Thoracic aorta (tissue), 2 donors: ENCODE measurements around the gene B4GAT1. TPM values are rescaled to one million over a fixed set of nuclear protein-coding genes. Genes with fewer than 3 reads are reported as not detected.

Source experiments
- ATAC-seq: fragments of 150-250 bp; one replicate; pipeline ENCODE4 v1.8.0; 2017; ENCODE audit warnings: low read depth; ENCODE audit not compliant: insufficient number of reproducible peaks, low FRiP score
- DNase-seq: peaks from one replicate; pipeline ENCODE4 v3.0.0-alpha.2; 2020; ENCODE audit warnings: low spot score
- H3K27ac ChIP-seq, 2 donors: fragments of 200-600 bp; sonication (generic); 1 replicate in 1 of 2; 2 replicates in 1 of 2; pipeline ENCODE4 v1.5.1; 2016; ENCODE audit warnings: mild to moderate bottlenecking in 2 of 2, moderate library complexity in 2 of 2
- H3K27me3 ChIP-seq: fragments of 200-600 bp; sonication (generic); replicated peaks from 2 replicates; pipeline ENCODE4 v1.6.0; 2016; ENCODE audit warnings: mild to moderate bottlenecking; ENCODE audit not compliant: insufficient read depth
- H3K36me3 ChIP-seq: fragments of 200-600 bp; sonication (generic); one replicate; pipeline ENCODE4 v1.5.1; 2016
- H3K4me1 ChIP-seq, 2 donors: fragments of 200-600 bp; sonication (generic); 1 replicate in 1 of 2; 2 replicates in 1 of 2; pipeline versions ENCODE4 v1.5.1 to v1.6.0; 2016; ENCODE audit warnings: low read depth in 2 of 2, mild to moderate bottlenecking in 1 of 2; ENCODE audit not compliant: control insufficient read depth in 1 of 2
- H3K4me3 ChIP-seq: fragments of 200-600 bp; sonication (generic); 2 replicates; pipeline ENCODE4 v1.5.1; 2016; ENCODE audit warnings: mild to moderate bottlenecking
- H3K9me3 ChIP-seq: fragments of 200-600 bp; sonication (generic); 2 replicates; pipeline ENCODE4 v1.5.1; 2016
- total RNA-seq, 2 donors: library from RNA; depleted of rRNA; stranded (reverse); fragments of >200 nt; gene quantifications; one replicate each; pipeline versions ENCODE4 v1.1.0 to v1.2.3, GENCODE V29; 2016
- TF ChIP-seq, protein P1 (sequence below): fragments of 200-600 bp; sonication (generic); IDR thresholded peaks from one replicate; pipeline ENCODE4 v1.5.1; 2019; ENCODE audit warnings: antibody characterized with exemption

B4GAT1 gene
- total RNA-seq, 2 donors from 2014 or later = 15.7 to 34.1 TPM

DNA sequence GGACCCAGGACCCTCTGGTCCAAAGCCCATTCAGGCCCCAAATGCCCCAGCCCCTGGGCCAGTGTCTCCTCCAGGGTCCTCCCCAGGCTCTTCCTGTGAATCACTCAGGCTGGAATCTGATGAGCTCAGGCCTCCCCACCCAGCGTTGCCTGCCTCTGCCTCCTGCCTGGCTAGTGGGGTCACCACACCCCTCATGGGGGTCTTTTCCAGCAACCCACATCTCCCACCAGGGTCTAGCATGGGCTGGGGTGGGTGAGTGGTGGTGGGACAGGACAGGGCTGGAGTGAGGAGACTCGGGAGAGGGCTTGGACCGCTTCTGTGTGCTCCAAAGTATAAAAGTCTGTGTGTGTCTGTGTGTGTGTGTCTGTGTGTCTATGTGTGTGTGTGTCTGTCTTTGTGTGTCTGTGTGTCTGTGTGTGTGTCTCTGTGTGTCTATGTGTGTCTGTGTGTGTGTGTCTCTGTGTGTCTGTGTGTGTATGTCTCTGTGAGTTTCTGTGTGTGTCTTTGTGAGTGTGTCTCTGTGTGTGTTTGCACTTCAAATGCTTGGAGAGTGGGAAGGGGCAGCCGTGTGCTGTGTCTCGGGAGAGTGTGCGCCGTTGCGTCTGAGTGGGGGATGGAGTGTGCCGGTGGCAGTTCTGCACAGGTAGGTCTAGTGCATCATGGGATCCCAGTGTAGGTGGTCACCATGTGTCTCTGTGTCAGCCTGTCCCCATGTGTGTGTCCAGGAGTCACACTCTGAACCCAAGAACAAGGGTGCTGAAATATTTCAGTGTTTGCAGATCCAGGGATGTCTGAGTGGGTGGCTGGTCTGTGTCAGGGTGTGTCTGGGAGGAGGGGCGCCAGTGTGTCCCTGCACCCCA lies 20.0 kb downstream of the B4GAT1 start:
- DNase-seq = no peak
- no peaks in the 10 kb centered on the region for H3K27me3 ChIP-seq
- no peaks in the 10 kb centered on the region for H3K36me3 ChIP-seq
- H3K9me3 ChIP-seq = no peaks in the 10 kb centered on the region
- no peak overlapping the region for H3K27ac ChIP-seq
- H3K4me3 ChIP-seq = no peak overlapping the region
- ATAC-seq = no peak
- H3K4me1 ChIP-seq = peaks cover 0 to 12% of the 10 kb centered on the region in 2 donors
- TF ChIP-seq, protein P1, sequence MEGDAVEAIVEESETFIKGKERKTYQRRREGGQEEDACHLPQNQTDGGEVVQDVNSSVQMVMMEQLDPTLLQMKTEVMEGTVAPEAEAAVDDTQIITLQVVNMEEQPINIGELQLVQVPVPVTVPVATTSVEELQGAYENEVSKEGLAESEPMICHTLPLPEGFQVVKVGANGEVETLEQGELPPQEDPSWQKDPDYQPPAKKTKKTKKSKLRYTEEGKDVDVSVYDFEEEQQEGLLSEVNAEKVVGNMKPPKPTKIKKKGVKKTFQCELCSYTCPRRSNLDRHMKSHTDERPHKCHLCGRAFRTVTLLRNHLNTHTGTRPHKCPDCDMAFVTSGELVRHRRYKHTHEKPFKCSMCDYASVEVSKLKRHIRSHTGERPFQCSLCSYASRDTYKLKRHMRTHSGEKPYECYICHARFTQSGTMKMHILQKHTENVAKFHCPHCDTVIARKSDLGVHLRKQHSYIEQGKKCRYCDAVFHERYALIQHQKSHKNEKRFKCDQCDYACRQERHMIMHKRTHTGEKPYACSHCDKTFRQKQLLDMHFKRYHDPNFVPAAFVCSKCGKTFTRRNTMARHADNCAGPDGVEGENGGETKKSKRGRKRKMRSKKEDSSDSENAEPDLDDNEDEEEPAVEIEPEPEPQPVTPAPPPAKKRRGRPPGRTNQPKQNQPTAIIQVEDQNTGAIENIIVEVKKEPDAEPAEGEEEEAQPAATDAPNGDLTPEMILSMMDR = no peak

- DNase-seq (no peak), ATAC-seq (no peak)
- H3K4me3 ChIP-seq = no peak overlapping the region
- H3K36me3 ChIP-seq = no peaks in the 10 kb centered on the region
- H3K9me3 ChIP-seq = no peaks in the 10 kb centered on the region
- H3K27me3 ChIP-seq = no peaks in the 10 kb centered on the region
- TF ChIP-seq, protein P1 = no peak
- no peak overlapping the region for H3K27ac ChIP-seq
- peaks cover 0 to 12% of the 10 kb centered on the region in 2 donors for H3K4me1 ChIP-seq
Measured at GRCh38 chr11:66326261-66327111, 20.9 kb downstream of the B4GAT1 start.

GRCh38 chr11:66325263-66325671 lies 22.2 kb downstream of the B4GAT1 start:
- H3K9me3 ChIP-seq = no peaks in the 10 kb centered on the region
- no peaks in the 10 kb centered on the region for H3K27me3 ChIP-seq
- TF ChIP-seq, protein P1 = no peak
- ATAC-seq = no peak
- H3K4me1 ChIP-seq = peaks cover 0 to 12% of the 10 kb centered on the region in 2 donors
- no peak overlapping the region for H3K4me3 ChIP-seq
- no peaks in the 10 kb centered on the region for H3K36me3 ChIP-seq
- DNase-seq = no peak
- no peak overlapping the region for H3K27ac ChIP-seq

- Histone ChIP-seq H3K27ac (no peak overlapping the region), H3K4me1 (peaks cover 0 to 12% of the 10 kb centered on the region in 2 donors), H3K9me3 (no peaks in the 10 kb centered on the region), H3K36me3 (no peaks in the 10 kb centered on the region), H3K4me3 (no peak overlapping the region), H3K27me3 (no peaks in the 10 kb centered on the region)
- ATAC-seq (no peak), DNase-seq (no peak)
- TF ChIP-seq, protein P1 = no peak
Measured at GRCh38 chr11:66324664-66325063, 22.8 kb downstream of the B4GAT1 start.

GRCh38 chr11:66323684-66324083 lies 23.7 kb downstream of the B4GAT1 start:
- TF ChIP-seq, protein P1 = no peak
- Histone ChIP-seq H3K4me3 (no peak overlapping the region), H3K27ac (no peak overlapping the region), H3K27me3 (no peaks in the 10 kb centered on the region), H3K4me1 (peaks cover 0 to 9% of the 10 kb centered on the region in 2 donors), H3K36me3 (no peaks in the 10 kb centered on the region), H3K9me3 (no peaks in the 10 kb centered on the region)
- no peak for ATAC-seq
- no peak for DNase-seq
